Gastrocnemius medialis (tissue), 4 donors: Measurements from ENCODE around the gene FAM83G.

Experiments used
- CTCF ChIP-seq, 5 experiments: fragments of 450-650 bp in 3 of 5; fragments of 200-600 bp in 2 of 5; sonication (generic) in 2 of 5; IDR thresholded peaks in 4 of 5; conservative IDR thresholded peaks in 1 of 5; 1 replicate in 4 of 5; 2 replicates in 1 of 5; pipeline ENCODE4 v1.5.1; 2016 to 2019; ENCODE audit warnings: antibody characterized with exemption in 5 of 5, mild to moderate bottlenecking in 3 of 5, moderate library complexity in 3 of 5
- POLR2A ChIP-seq, 2 donors: fragments of 450-650 bp; IDR thresholded peaks; one replicate each; pipeline ENCODE4 v1.6.1; 2017; ENCODE audit warnings: antibody characterized with exemption in 2 of 2, mild to moderate bottlenecking in 2 of 2, moderate library complexity in 2 of 2

GRCh38 chr17:18999394-18999793, 5.2 kb downstream of the FAM83G start:
- no peak for TF ChIP-seq CTCF (IDR thresholded peaks at IDR 0.05 in 4 of 5, conservative IDR thresholded peaks at IDR 0.05 in 1 of 5)
- no peak for TF ChIP-seq POLR2A (IDR thresholded peaks at IDR 0.05)
